DMS53 treated with DMSO at 0.1 percent for 48 hours (cell line): ENCODE results near the gene CSH1.
"Not testable (repeated sequence)": the region's sequence is repeated elsewhere in the genome, so short reads cannot be mapped to it uniquely, and the experiment has no call there.

ENCODE experiments used
- DNase-seq: peaks from one replicate; lab custom pipeline; 2025; ENCODE audit not compliant: unreplicated experiment; lab: John Stamatoyannopoulos, UW

CSH1 gene

GRCh38 chr17:63907161-63907778 lies 10.9 kb upstream of the CSH1 start:
- DNase-seq: not testable (repeated sequence)

DNA sequence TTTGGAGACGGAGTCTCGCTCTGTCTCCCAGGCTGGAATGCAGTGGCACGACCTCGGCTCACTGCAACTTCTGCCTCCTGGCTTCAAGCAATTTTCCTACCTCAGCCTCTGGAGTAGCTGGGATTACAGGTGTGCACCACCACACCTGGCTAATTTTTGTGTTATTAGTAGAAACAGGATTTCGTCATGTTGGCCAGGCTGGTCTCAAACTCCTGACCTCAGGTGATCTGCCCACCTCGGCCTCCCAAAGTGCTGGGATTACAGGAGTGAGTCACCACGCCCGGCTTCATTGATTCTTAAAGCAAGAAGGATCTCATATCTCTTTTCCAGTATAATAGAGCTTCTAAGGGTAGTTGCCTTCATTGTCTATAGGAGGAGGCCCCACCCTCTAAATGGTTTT lies 8.4 kb upstream of the CSH1 start:
- DNase-seq: not testable (repeated sequence)

GRCh38 chr17:63903787-63904201 lies 7.4 kb upstream of the CSH1 start:
- not testable (repeated sequence) for DNase-seq

DNA sequence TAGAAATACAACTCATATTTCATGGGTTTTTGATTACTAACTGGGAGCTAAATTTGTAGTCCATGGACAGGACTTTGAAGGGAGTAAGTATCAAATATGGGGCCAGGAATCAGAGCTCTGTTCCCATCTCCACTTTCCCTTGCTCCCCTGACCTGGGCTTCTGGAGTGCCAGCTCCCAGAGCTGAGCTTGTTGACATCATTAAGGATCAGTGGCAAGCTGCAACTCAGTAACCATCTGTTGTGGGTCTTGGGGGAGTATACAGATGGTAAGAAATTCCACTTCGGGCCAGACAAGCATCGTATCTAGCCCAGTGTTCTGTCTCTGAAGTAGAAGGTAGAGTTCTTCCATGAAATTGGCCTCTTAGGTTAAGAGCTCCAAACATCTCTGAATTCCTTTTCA lies 5.6 kb upstream of the CSH1 start:
- not testable (repeated sequence) for DNase-seq

DNA sequence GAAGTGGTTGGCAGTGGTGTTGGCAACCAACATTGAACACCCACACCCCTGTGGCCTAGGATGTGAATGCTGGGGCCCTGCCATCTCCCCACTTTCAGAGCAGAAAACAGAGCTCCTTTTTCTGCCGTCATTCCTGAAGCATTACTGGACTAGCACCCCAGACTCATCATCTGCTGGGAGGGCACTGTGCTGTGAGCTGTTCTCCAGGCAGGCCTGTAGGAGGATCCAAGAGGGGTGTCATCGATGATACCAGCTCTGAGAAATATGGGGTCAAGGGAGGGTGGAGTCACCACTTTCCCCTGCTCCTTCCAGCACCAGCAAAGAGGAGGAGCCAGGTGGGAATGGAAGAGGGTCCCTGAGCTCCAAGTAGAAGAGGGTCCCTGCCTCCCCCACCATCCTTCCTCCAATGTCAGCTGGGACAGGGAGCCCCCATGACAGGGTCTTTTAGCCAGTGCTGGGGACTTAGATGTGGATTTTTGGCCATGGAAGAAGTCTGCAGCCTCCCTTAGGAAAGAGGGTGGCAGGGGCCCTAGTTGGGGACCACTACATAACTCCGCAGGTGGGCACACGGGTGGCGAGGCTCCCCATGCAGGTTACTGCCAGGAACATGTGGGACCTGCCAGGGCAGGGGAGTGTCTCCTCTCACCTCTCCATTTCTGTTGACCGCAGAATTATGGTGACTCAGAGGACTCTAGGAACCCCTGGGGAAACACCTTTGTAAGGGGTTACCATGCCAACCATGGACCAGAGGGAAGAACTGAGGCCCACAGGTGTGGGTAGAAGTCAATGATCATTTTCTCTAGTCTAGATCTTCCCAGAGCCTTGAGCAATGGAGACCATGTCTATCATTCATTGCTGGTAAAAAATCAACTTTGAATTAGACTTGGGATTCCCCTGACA lies 2.8 kb upstream of the CSH1 start:
- DNase-seq: not testable (repeated sequence)

- DNase-seq: not testable (repeated sequence)
These were observed 1.6 kb downstream of the CSH1 start for GRCh38 chr17:63894821-63895220.

DNA sequence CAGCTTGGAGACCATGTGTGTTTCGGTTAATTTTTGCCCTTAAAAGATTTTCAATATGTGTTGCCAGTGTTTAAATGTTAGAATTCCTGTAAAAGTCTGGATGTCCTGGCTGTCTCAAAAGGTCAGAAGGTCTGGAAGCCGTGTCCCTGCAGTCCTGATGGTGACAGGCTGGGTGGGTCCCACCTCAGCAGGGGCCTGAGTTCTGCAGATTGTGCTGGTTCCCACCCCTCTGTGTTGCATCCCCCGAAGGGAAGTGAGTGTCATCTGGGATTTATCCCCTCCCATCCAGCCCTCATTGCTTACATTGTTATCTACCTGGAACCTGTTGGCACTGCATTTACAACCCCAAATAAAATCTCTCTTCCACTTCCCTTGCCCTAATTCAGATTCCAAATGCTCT lies 2.4 kb downstream of the CSH1 start:
- not testable (repeated sequence) for DNase-seq

DNA sequence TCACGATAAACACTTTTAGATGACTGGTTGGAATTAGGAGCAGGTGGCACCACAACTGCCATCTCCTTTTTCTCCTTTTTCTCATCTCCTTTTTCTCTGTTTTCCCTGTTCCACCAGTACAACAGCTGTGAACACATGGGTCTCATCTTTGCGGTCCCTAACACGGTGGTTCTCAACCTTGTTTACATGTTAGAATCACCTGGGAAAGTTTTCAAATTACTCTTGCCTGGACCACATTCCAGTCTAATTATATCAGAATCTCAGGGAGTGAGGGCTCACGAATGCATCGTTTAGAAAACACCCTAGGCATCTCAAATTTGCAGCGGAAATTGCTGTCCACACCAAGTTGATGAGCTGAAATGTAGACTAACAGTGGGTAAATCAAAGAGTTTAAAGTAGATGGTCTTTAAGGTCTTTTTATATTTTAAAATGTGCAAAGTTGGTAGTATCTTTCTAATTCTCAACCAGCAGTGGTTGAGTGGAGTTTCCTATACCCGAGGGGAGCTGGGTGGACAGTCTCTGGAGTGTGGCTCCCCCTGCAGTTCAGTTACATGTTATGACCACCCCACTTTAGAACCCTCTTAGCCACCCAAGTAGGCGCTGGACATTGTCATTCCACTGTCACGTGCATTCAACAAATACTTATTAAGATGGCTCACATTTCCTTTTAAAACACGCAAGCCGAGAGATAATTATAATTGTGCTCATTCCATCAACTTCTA lies 3.9 kb downstream of the CSH1 start:
- DNase-seq: not testable (repeated sequence)

DNA sequence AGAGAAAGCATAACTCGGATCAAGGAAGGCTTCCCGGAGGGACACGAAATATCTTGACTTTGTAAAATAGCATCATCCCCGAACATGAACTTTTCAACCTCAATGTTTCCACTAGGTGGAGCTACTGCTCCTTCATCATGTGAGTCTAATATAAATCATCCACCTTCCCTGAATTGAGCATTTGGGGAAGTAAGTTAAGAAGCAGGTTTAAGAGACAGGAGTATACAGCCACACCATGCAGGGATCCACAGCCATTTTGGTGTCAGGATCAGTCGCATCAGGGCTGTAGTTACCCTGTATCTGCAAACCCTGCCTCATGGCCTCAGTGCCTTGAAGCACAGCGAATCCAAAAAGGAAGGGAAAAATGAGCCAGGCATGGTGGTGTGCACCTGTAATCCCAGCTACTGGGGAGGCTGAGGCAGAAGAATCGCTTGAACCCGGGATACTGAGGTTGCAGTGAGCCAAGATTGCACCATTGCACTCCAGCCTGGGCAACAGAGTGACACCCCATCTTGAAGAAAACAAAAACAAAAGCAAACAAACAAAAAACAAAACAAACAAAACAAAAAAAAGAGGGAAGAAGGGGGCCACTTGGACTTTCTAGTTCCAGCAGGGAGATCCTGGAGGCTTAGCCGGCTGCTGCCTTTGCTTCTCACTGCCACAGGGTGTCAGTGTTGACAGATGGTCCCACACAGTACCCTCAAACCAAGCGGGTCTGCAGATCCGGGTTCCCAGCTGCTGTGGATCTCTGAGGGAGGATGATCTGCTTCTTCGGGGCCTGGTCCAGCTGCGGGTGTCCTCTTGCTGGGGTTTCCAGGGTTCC lies 7.1 kb downstream of the CSH1 start:
- not testable (repeated sequence) for DNase-seq

GRCh38 chr17:63885119-63885518 lies 11.3 kb downstream of the CSH1 start:
- not testable (repeated sequence) for DNase-seq

GRCh38 chr17:63882626-63883126 lies 13.7 kb downstream of the CSH1 start:
- not testable (repeated sequence) for DNase-seq

DNA sequence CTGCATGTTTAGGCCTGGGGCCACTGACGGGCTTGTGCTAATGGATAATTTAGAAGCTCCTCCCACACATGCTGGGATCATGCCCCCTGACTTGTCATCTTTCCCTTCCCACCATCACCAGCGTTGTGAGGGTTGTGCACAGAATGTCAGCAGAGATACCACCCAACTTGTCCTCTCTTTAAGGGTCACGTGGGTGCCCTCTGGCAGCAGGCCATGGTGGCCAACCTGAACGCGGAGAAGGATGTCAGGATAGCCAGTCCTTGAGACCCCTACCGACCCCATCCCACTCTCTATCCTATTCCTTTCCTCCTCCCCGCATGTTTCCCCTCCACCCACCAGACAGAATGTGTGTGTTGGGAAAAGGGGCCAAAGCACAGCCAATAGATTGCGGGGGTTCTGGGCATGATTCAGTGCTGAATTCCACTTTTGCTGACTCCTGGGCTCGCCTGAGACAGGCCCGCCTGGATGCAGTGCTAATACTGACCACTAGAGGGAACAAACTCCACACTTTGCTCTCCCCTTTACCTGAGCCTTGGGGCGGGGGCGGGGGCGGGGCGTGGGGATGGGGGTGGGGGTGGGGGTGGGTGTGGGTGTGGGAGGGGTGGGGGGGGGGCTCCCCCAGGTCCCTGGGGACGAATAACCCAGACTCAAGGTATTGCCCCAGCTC lies 14.3 kb downstream of the CSH1 start, which contains the start of gene GH2:
Gene GH2, minus strand, starts transcription at position 10 of the 667 bp plus-strand sequence. CDS start 143 bp downstream, outside the sequence.
- peak; percentile 17 for DNase-seq

GRCh38 chr17:63881337-63881736 lies 15.0 kb downstream of the CSH1 start:
- DNase-seq: not testable (repeated sequence)

- DNase-seq: no peak
These were observed 15.7 kb downstream of the CSH1 start for GRCh38 chr17:63880706-63881105.

DNA sequence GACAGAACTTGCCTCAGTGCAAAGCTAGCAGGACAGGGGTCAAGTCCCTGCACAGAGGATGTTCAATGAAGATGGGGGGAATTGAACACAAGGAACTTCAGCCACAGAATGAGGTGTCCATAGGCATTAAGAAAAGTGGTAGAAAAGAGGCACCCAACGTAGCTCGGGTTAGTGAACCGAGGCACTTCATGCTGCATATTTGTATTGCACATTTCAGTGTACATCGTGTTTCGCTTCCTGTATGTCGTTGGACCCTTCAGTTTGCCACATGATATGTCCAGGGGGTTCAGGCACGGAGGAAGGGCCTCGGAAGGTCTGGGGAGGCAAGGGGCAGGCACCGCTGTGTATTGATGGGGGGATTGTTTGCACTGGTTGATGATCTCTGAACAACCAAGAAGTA lies 18.0 kb downstream of the CSH1 start:
- DNase-seq: not testable (repeated sequence)

GRCh38 chr17:63874693-63875092 lies 21.7 kb downstream of the CSH1 start:
- DNase-seq: not testable (repeated sequence)

DNA sequence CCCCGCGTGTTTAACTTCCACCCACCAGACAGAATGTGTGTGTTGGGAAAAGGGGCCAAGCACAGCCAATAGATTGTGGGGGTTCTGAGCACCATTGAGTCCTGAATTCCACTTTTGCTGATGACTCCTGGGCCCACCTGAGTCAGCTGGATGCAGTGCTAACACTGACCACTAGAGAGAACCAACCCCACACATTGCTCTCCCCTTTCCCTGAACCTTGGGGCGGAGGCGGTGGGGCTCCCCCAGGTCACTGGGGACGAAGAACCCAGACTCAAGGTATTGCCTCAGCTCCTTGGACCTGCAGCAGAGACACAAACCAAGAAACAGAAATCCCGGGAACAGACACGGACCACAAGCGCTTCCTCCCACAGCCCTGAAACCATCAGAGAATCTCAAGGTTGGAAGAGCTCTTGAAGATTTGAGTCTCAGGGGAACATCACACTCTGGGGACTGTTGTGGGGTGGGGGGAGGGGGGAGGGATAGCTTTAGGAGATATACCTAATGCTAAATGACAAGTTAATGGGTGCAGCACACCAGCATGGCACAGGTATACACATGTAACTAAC lies 22.2 kb downstream of the CSH1 start:
- not testable (repeated sequence) for DNase-seq

- DNase-seq: not testable (repeated sequence)
These were observed 22.8 kb downstream of the CSH1 start, which contains the start of gene CSH2 for GRCh38 chr17:63873577-63873976. TSS of gene CSH2 (minus strand) at chr17:63873677. CDS start at chr17:63873614, 63 bp downstream.

DNA sequence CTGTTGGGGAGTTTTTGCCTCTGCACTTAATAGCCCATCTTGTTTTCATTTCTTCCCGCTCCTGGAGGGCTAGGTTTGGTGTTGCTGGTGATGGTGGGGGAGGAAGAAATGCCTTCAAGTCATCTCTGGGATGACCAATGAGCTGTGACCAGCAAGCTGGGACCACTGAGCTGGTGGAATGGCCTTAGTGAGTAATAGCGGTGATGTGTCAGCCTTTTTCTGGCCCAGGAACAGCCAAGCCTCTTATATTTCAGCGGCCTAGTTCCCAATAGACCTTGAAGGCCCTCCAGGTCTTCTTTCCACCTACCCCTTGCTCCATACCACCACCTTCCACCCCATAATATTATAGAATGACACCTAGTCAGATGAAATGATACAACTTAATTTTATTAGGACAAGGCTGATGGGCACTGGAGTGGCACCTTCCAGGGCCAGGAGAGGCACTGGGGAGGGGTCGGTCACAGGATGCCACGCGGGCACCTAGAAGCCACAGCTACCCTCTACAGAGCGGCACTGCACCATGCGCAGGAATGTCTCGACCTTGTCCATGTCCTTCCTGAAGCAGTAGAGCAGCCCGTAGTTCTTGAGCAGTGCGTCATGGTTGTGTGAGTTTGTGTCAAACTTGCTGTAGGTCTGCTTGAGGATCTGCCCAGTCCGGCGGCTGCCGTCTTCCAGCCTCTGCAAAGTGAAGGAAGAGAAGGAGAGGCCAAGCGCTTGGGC lies 24.6 kb downstream of the CSH1 start:
- DNase-seq: not testable (repeated sequence)
